Activated CD8-positive, alpha-beta T cell treated with anti-CD3 and anti-CD28 coated beads for 36 hours (primary cell): ENCODE results near the gene TEKT3. TPM values are rescaled to one million over a fixed set of nuclear protein-coding genes. Genes with fewer than 3 reads are reported as not detected.
A peak's percentile ranks its signal among the peaks of the same experiment; 100 is the strongest.

ENCODE experiments used
- ATAC-seq: fragments of 200-7000 bp; cut with Tn5 transposase; one replicate; pipeline ENCODE4 v1.10.0; 2021; ENCODE audit warnings: mild to moderate bottlenecking, moderate library complexity
- CTCF ChIA-PET: fragments of 350-600 bp; sonication (Branson Sonifier 250); formaldehyde crosslinking; loops from one replicate; lab custom pipeline; 2021; ENCODE audit warnings: antibody characterized with exemption; lab: Charles Lee
- POLR2A ChIA-PET: fragments of 350-600 bp; sonication (Branson Sonifier 250); formaldehyde crosslinking; loops from one replicate; lab custom pipeline; 2021; ENCODE audit warnings: antibody characterized with exemption; lab: Charles Lee
- DNase-seq: peaks from one replicate; pipeline ENCODE4 v3.0.0-alpha.2; 2020
- H3K27ac Mint-ChIP-seq: one replicate; pipeline ENCODE4 v1.8.0; 2021; ENCODE audit warnings: mild to moderate bottlenecking, mixed read lengths
- H3K27me3 Mint-ChIP-seq: one replicate; pipeline ENCODE4 v1.8.0; 2021; ENCODE audit warnings: mixed read lengths
- H3K36me3 Mint-ChIP-seq: one replicate; pipeline ENCODE4 v1.8.0; 2021; ENCODE audit warnings: low read depth, mixed read lengths
- H3K4me1 Mint-ChIP-seq: one replicate; pipeline ENCODE4 v1.8.0; 2021; ENCODE audit warnings: low read depth, mixed read lengths
- H3K4me3 Mint-ChIP-seq: one replicate; pipeline ENCODE4 v1.8.0; 2021; ENCODE audit warnings: mild to moderate bottlenecking, moderate library complexity, mixed read lengths
- H3K9me3 Mint-ChIP-seq: one replicate; pipeline ENCODE4 v1.8.0; 2021; ENCODE audit warnings: mixed read lengths
- intact Hi-C: fragments of 100-400 bp; cut with micrococcal nuclease; formaldehyde crosslinking; loops from one replicate; pipeline ENCODE4 v1.10.0; 2022
- total RNA-seq, 2 experiments: library from RNA; stranded (reverse); gene quantifications; one replicate each; pipeline ENCODE4 v1.2.3, GENCODE V29; 2021
- TF ChIP-seq, protein P1 (sequence below): fragments of 200-600 bp; IDR thresholded peaks from one replicate; pipeline ENCODE4 v1.8.0; 2022; ENCODE audit warnings: antibody characterized with exemption, mild to moderate bottlenecking

TEKT3 gene
- total RNA-seq, 2 experiments from 2014 or later, result not detected

DNA sequence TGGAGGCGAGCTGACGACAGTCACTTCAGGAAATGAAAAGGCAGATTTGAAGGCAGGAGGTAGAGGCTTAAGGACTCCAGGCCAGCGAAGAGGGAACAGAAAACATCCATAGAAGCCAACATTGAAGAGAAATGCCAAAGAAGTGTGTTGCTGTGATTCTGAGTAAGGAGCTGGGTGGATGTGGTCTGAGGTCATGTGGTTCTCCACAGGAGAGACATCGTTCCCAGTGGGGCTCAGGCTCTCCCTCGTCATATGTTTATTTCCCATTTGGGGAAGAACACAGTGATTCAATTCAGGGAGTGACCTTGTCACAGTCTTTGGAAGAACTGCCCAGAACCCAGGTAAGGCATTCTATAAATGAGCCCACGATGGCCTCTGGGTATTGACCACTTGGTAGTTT is 69.7 kb downstream of the TEKT3 start:
- intact Hi-C loops, result no loop called here
- Mint-ChIP-seq H3K4me1 (peaks cover 2% of the 10 kb centered on the region), H3K4me3 (no peak overlapping the region), H3K36me3 (no peaks in the 10 kb centered on the region), H3K9me3 (no peaks in the 10 kb centered on the region), H3K27ac (no peak overlapping the region), H3K27me3 (peaks cover 21% of the 10 kb centered on the region)
- DNase-seq (no peak), ATAC-seq (no peak)
- POLR2A ChIA-PET, result no interaction called here
- CTCF ChIA-PET, result interaction anchor here (1.0 to 1.5 kb wide), 2 partner anchors 13 to 14 kb away, joined by 3 to 4 read pairs; no protein-coding TSS in a partner anchor
- TF ChIP-seq, protein P1, sequence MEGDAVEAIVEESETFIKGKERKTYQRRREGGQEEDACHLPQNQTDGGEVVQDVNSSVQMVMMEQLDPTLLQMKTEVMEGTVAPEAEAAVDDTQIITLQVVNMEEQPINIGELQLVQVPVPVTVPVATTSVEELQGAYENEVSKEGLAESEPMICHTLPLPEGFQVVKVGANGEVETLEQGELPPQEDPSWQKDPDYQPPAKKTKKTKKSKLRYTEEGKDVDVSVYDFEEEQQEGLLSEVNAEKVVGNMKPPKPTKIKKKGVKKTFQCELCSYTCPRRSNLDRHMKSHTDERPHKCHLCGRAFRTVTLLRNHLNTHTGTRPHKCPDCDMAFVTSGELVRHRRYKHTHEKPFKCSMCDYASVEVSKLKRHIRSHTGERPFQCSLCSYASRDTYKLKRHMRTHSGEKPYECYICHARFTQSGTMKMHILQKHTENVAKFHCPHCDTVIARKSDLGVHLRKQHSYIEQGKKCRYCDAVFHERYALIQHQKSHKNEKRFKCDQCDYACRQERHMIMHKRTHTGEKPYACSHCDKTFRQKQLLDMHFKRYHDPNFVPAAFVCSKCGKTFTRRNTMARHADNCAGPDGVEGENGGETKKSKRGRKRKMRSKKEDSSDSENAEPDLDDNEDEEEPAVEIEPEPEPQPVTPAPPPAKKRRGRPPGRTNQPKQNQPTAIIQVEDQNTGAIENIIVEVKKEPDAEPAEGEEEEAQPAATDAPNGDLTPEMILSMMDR, result no peak

DNA sequence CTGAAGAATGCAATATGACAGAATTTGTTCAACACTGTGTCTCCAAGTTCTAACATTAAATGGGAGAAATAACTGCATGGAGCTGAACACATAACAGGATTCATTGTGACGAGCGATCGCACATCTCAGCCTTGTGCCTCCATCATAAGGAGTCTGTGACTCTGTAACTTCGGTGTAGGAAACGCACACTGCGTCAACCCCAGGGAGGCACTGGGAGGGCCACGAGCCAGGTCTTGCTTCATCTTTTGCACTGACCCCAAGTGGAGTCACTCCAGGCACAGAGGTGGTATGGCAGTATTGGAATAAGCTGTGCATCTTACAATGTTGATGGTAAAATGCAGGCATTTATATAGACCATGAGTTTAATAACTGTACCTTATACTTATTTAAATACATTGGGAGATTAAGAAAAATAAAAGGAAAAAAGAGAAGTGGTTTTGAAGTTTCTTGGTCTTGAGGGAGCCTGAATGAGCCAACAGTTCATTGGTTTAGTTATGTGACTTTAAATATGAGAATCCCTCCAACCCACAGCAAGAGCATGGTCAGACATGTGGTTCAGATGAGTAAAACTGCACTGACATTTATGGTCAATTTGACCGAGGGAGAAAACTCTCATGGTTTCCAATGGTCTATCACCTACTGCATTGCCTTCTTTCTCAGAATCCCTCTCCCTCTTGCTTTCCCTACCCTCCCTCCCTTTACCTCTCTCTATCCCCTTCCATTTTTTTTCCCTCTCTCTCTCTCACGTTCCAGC is 70.6 kb downstream of the TEKT3 start:
- TF ChIP-seq, protein P1, result no peak
- Mint-ChIP-seq H3K36me3 (no peaks in the 10 kb centered on the region), H3K9me3 (no peaks in the 10 kb centered on the region), H3K4me1 (peaks cover 2% of the 10 kb centered on the region), H3K4me3 (no peak overlapping the region), H3K27ac (no peak overlapping the region), H3K27me3 (peaks cover 22% of the 10 kb centered on the region)
- ATAC-seq (no peak), DNase-seq (peak; percentile 15)
- ChIA-PET CTCF (interaction anchor here (1.5 kb wide), 1 partner anchor 12 kb away, joined by 4 read pairs; no protein-coding TSS in a partner anchor), POLR2A (no interaction called here)
- intact Hi-C loops, result no loop called here

DNA sequence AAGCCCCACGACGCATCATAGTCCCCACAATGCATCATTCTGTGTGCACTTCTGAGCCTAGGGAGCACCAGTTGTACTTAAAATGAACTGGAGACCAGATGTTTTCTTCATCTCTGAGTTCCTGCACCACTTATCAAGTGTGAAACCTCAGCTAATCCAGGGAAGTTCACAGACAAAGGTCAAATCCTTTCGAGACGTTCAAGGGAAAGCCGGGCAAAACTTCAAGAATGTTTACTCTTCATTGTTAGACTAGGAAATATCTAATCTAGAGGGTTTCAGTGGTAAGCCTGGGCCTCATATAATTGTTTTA is 71.7 kb downstream of the TEKT3 start:
- Mint-ChIP-seq H3K4me3 (no peak overlapping the region), H3K27ac (no peak overlapping the region), H3K27me3 (peaks cover 32% of the 10 kb centered on the region), H3K4me1 (peaks cover 2% of the 10 kb centered on the region), H3K9me3 (no peaks in the 10 kb centered on the region), H3K36me3 (no peaks in the 10 kb centered on the region)
- DNase-seq (no peak), ATAC-seq (no peak)
- TF ChIP-seq, protein P1, result no peak
- POLR2A ChIA-PET, result no interaction called here
- CTCF ChIA-PET, result no interaction called here
- intact Hi-C loops, result no loop called here

DNA sequence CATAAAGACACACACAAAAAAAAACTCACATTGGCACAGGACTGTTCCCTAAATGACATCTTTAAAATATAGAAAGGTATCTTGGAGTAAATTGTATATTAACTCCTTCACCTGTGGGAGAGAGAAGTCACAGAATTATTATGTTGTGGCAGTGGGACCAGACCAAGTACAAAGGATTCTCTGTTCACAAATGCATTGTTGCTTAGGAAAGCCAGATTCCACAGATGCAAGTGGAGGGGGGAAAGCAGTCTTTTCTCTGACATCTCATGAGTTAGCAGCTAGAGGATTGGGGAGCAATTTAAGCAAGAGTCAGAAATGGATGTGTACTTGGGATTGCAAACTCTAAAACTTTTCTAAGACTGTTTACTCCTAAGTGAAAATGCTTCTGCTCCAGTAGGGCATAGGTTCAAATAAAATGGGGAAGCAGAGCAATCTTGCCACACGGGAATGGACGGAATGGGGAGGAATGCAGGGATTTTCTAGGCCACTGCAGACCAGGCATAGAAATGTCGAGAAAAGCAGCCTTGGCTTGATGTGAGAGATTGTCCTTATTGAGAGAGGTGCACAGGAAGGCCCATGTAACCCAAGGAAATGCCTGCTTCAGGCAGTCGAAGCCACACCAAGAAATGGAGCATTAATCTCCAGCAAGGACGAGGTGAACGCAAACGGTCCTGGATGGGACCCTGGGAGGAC is 72.2 kb downstream of the TEKT3 start:
- Mint-ChIP-seq H3K27ac (no peak overlapping the region), H3K36me3 (no peaks in the 10 kb centered on the region), H3K4me3 (no peak overlapping the region), H3K4me1 (peaks cover 2% of the 10 kb centered on the region), H3K27me3 (peaks cover 37% of the 10 kb centered on the region), H3K9me3 (no peaks in the 10 kb centered on the region)
- intact Hi-C loops, result no loop called here
- CTCF ChIA-PET, result interaction anchor here (1.3 kb wide), 1 partner anchor 234 kb away, joined by 4 read pairs; no protein-coding TSS in a partner anchor
- TF ChIP-seq, protein P1, result no peak
- DNase-seq (no peak), ATAC-seq (no peak)
- POLR2A ChIA-PET, result no interaction called here

DNA sequence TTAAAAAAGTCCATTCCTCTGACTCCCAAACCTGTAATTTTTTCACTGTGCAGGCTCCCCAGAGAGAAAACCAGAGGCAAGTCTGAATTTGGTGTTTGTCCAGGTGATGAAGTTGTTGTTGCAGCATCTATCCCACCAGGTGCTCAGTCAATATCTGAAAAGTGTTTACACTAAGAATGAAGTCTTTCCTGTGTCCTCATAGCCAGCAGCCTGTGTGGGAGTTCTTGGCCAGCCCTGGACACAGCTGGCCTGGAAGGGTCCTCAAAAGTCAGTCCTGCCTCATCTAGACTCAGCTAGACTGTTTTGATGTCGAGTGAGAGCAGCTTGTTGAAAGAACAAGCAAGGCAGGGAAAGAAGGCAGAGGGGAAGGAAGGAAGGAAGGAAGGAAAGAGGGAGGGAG is 72.9 kb downstream of the TEKT3 start:
- intact Hi-C loops, result no loop called here
- Mint-ChIP-seq H3K27me3 (peaks cover 43% of the 10 kb centered on the region), H3K9me3 (no peaks in the 10 kb centered on the region), H3K4me3 (no peak overlapping the region), H3K4me1 (peaks cover 2% of the 10 kb centered on the region), H3K36me3 (no peaks in the 10 kb centered on the region), H3K27ac (no peak overlapping the region)
- TF ChIP-seq, protein P1, result no peak
- no peak for ATAC-seq
- ChIA-PET POLR2A (no interaction called here), CTCF (interaction anchor here (1.3 kb wide), 1 partner anchor 234 kb away, joined by 4 read pairs; no protein-coding TSS in a partner anchor)
- no peak for DNase-seq
